ENCODE results near the gene MYH9. TPM values are rescaled to one million over a fixed set of nuclear protein-coding genes. Genes with fewer than 3 reads are reported as not detected.

The MYH9 gene
- polyA plus RNA-seq, 4 donors, result 261 to 310 (median 285) TPM

- no peak for DNase-seq (ENCODE audit: low read depth in 4 of 4, low spot score in 2 of 4)
Measured at GRCh38 chr22:36237462-36238372, 150.1 kb downstream of the MYH9 start.

DNA sequence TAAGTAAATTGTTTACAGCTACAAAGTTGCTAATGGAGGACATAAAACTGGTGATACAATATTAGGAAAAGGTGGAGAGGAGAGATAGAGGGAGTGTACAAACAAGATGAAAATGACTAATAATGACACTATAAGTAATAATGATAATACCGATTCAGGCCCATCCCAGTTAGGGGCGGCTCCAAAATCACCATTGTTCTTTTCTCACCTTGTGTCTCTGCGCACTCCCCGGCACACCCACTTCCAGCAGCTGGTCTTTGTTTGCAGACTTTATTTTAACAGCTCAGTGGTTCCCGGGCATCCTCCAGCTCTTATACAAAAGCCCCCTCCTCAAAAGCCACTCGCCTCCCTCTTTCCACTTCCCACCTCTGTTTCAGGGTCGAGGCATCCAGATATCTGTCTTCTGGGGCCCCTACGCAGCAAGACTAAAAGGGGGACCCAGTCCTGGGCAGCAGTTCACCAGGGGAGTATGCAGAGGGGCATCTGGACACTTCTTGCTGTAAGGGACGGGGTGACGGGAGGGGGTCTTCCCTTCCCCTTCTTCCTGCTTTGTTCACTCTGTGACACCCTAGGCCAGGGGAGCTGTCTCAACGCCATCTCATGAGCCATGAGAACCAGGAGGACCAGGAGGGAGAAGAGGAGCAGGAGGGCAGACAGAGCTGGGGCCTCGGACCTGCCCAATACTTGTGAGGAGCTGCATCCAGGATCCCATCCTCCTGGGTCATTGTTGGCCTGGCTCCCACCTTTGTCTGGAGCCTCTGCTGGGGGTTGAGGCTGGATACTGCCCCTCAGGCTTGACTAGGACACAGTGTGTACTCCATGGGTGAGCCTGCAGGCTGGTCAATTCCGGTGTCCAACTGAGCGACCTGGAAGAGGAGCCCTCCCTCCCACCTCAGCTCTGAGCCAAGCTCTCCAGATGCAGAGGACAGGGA lies 151.1 kb downstream of the MYH9 start:
- DNase-seq (ENCODE audit: low read depth in 4 of 4, low spot score in 2 of 4), result no peak

- DNase-seq (ENCODE audit: low read depth in 4 of 4, low spot score in 2 of 4), result no peak
Measured at GRCh38 chr22:36235585-36235984, 152.2 kb downstream of the MYH9 start.

- no peak for DNase-seq (ENCODE audit: low read depth in 4 of 4, low spot score in 2 of 4)
Measured at GRCh38 chr22:36234919-36235318, 152.8 kb downstream of the MYH9 start.

GRCh38 chr22:36234213-36234612 lies 153.6 kb downstream of the MYH9 start:
- no peak for DNase-seq (ENCODE audit: low read depth in 4 of 4, low spot score in 2 of 4)

DNA sequence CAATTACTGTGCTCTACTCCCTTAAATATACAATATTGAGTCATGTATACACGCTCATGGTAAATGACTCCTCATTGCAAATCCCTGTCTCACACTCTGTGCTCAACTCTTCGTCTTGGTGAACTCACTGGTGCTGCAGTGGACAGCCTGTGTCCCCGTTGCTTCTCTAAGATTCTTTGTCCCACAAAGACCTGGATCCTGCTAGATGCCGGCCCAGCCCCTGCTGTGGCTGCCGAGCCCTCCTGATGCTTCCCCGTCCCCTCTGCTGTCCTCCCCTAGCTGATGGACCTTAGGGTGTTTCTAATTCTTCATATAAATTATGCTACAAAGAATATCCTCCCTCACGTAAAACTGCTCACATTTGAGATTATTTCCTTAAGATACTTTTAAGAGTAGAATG lies 154.0 kb downstream of the MYH9 start:
- DNase-seq (ENCODE audit: low read depth in 4 of 4, low spot score in 2 of 4), result no peak

GRCh38 chr22:36232715-36233401 lies 154.9 kb downstream of the MYH9 start:
- no peak for DNase-seq (ENCODE audit: low read depth in 4 of 4, low spot score in 2 of 4)

Other genes with a start within 250 kb of the MYH9 start
- gene APOL3, start 227.2 kb downstream of the MYH9 start, polyA plus RNA-seq (ENCODE audit: insufficient read length in 4 of 4), result 10 to 100 TPM; 12.7 to 17.4 (median 14.9) TPM
- 10 to 100 TPM in 1 of 4 donors, 1 to 10 TPM in 3; 6.4 to 10.4 (median 8.6) TPM for gene APOL4, start 186.2 kb downstream of the MYH9 start, polyA plus RNA-seq (ENCODE audit: insufficient read length in 4 of 4)
- gene APOL2, start 148.4 kb downstream of the MYH9 start, polyA plus RNA-seq (ENCODE audit: insufficient read length in 4 of 4), result 10 to 100 TPM; 26.6 to 38.8 (median 29.4) TPM
- 10 to 100 TPM in 3 of 4 donors, 1 to 10 TPM in 1; 9.9 to 16.0 (median 12.0) TPM for gene APOL1, start 134.8 kb downstream of the MYH9 start, polyA plus RNA-seq (ENCODE audit: insufficient read length in 4 of 4)
- 100 to 1,000 TPM; 112 to 147 (median 130) TPM for gene TXN2, start 93.7 kb upstream of the MYH9 start, polyA plus RNA-seq (ENCODE audit: insufficient read length in 4 of 4)
- 10 to 100 TPM; 23.0 to 28.4 (median 26.2) TPM for gene FOXRED2, start 119.1 kb upstream of the MYH9 start, polyA plus RNA-seq (ENCODE audit: insufficient read length in 4 of 4)
- gene EIF3D, start 141.2 kb upstream of the MYH9 start, polyA plus RNA-seq (ENCODE audit: insufficient read length in 4 of 4), result 100 to 1,000 TPM; 252 to 316 (median 280) TPM

Data from left renal cortex interstitium (tissue), 4 donors.